ENCODE data around the gene RMND5A. TPM values are rescaled to one million over a fixed set of nuclear protein-coding genes. Genes with fewer than 3 reads are reported as not detected.

Gene RMND5A
- total RNA-seq, 2 donors from 2014 or later, result 63.7 to 72.6 TPM

DNA sequence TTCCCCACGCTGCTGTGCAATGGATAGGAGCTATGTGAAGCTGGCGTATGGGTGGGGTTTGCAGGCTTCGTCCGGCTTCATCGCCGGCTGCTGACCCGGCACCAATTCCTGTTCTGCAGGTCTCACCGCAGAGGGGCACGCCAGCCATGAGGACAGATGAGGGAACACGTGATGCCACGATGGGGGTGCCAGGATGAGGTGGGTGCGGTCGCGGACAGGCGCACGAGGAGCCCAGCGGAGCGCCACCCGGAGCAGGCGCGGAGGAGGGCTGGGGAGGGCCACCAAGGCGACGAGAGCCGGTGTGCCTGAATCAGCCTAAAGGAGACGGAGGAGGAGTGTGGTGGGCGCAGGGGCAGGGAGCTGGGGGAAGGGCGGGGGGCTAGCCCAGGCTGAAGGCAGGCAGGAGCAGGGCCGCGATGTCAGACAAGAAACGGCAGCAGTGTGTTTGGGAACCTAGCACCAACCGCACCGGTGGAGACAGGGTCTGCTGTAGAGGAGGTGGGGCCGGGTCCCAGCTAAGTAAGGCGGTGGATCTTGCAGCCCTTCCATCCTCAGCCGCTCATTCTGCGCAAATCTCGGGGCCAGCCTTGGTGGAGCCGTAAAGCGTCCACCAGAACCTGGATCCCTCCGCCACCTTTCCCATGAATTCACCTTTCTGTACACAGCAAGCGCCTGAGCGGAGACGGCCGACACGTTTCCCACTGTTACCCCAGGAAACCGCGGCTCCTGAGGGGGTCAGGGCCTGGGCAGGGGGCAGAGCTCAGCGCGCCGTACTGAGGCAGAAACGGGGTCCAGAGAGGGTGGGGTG lies 87.6 kb downstream of the RMND5A start:
- Histone ChIP-seq H3K4me3 (peak overlapping the region; percentile 34), H3K27me3 (peaks cover 17% of the 10 kb centered on the region), H3K27ac (no peak overlapping the region), H3K9me3 (no peaks in the 10 kb centered on the region), H3K9ac (ENCODE audit: low read depth in 2 of 2, low read length in 2 of 2) (peak overlapping the region in 1 of 2 donors; percentile 61), H3K36me3 (no peaks in the 10 kb centered on the region), H3K4me1 (no peaks in the 10 kb centered on the region)
- TF ChIP-seq, protein P1, sequence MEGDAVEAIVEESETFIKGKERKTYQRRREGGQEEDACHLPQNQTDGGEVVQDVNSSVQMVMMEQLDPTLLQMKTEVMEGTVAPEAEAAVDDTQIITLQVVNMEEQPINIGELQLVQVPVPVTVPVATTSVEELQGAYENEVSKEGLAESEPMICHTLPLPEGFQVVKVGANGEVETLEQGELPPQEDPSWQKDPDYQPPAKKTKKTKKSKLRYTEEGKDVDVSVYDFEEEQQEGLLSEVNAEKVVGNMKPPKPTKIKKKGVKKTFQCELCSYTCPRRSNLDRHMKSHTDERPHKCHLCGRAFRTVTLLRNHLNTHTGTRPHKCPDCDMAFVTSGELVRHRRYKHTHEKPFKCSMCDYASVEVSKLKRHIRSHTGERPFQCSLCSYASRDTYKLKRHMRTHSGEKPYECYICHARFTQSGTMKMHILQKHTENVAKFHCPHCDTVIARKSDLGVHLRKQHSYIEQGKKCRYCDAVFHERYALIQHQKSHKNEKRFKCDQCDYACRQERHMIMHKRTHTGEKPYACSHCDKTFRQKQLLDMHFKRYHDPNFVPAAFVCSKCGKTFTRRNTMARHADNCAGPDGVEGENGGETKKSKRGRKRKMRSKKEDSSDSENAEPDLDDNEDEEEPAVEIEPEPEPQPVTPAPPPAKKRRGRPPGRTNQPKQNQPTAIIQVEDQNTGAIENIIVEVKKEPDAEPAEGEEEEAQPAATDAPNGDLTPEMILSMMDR (IDR thresholded peaks at IDR 0.05), result no peak
- intact Hi-C loops (cut with DNase I), result no loop called here
- DNase-seq, result peak; percentile 60

DNA sequence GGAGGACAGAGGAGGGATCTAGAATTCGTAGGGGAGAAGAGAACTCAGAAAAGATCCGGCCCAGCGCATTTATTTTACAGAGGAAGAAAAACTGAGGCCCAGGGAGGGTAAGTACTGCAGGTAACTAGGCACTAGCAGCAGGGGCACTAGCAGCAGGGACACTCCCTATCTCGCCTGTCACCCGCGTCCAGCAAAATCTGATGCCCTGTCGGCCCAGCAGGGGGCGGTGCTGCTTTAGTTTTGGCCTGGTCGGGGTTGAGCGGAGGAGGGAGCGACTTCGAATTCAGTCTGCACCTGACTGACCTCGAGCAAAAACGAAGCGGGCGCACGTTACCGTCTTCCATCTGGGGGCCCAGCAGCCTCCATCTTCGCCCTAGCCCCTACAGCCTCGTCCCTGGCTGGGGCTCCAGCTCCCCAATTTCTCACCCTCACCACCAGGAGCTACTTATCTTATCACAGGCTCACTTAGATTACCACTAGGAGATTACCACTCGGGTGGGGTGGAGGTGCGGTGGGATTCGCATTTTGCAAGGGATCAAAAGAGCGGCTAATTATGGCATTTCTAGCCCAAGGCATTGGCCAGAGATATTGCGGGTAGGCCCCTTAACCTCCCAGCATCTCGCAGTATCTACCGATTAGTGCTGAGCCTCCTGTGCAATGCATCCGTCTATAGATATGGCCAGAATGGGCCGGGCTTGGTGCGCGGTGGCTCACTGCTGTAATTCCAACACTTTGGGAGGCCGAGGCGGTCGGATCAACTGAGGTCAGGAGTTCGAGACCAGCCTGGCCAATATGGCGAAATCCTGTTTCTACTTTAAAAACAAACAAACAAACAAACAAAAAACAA lies 88.4 kb downstream of the RMND5A start:
- DNase-seq, result peak; percentile 93
- H3K4me1 ChIP-seq, result no peaks in the 10 kb centered on the region
- no peaks in the 10 kb centered on the region for H3K9me3 ChIP-seq
- TF ChIP-seq, protein P1 (IDR thresholded peaks at IDR 0.05), result peak; percentile 90
- intact Hi-C loops (cut with DNase I), result no loop called here
- H3K36me3 ChIP-seq, result no peaks in the 10 kb centered on the region
- peaks cover 17% of the 10 kb centered on the region for H3K27me3 ChIP-seq
- H3K4me3 ChIP-seq, result peak overlapping the region; percentile 34
- peak overlapping the region; percentile 16 to 61 for H3K9ac ChIP-seq (ENCODE audit: low read depth in 2 of 2, low read length in 2 of 2)
- no peak overlapping the region for H3K27ac ChIP-seq

DNA sequence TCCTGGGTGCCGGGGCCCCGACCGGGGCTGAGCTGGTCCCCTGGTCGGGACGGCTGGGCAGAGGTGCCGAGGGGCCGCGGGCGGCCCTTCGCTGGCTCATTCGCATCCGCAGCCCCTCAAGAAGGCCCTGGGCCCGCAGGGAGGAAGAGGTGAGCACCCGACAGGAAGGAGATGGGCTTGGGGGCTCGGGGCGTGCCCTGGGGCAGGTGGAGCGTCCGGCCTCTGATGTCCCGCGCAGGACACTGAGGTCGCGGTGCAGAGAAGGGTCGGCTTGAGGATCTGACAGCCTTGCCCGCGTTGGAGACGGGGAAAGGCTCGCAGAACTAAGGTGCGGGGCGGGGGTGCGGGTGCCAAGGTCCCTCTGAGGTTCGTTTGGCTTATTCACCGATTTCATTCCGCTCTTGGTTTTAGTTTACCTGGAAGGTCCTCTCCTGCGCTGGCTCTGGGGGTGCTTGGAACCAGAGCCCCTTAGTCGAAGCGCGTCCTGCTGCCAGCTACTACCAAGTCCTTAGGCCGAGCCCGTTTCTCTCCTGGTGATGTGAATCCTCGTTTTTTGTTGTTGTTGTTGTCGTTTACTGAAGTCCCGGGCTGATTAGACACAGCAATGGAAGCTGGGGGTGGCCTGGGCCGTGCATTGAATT lies 89.5 kb downstream of the RMND5A start:
- Histone ChIP-seq H3K9ac (ENCODE audit: low read depth in 2 of 2, low read length in 2 of 2) (no peak overlapping the region), H3K27me3 (peaks cover 17% of the 10 kb centered on the region), H3K36me3 (no peaks in the 10 kb centered on the region), H3K27ac (no peak overlapping the region), H3K4me1 (no peaks in the 10 kb centered on the region), H3K4me3 (no peak overlapping the region), H3K9me3 (no peaks in the 10 kb centered on the region)
- intact Hi-C loops (cut with DNase I), result no loop called here
- DNase-seq, result no peak
- TF ChIP-seq, protein P1 (IDR thresholded peaks at IDR 0.05), result no peak

DNA sequence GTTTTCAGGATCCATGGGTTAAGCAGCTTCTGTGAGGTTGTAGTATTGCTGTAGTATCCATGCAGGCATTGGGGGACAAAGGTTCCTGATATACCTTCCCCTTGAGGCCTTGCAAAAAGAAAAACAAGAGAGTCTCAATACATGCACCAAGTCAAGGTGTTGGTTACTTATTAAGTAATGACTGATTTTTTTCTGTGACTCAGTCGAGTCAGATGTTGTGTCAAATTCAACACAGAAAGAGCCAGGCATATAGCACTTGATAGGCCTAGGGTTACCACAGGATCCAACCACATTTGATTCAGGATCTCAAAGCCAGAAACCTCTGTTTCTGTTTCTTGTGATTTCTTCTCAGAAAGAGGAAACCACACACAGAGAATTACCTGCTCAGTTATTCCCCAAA lies 95.5 kb downstream of the RMND5A start:
- Histone ChIP-seq H3K9me3 (no peaks in the 10 kb centered on the region), H3K27ac (no peak overlapping the region), H3K9ac (ENCODE audit: low read depth in 2 of 2, low read length in 2 of 2) (no peak overlapping the region), H3K27me3 (no peaks in the 10 kb centered on the region), H3K4me3 (no peak overlapping the region), H3K4me1 (no peaks in the 10 kb centered on the region), H3K36me3 (no peaks in the 10 kb centered on the region)
- intact Hi-C loops (cut with DNase I), result no loop called here
- no peak for DNase-seq
- TF ChIP-seq, protein P1 (IDR thresholded peaks at IDR 0.05), result no peak

DNA sequence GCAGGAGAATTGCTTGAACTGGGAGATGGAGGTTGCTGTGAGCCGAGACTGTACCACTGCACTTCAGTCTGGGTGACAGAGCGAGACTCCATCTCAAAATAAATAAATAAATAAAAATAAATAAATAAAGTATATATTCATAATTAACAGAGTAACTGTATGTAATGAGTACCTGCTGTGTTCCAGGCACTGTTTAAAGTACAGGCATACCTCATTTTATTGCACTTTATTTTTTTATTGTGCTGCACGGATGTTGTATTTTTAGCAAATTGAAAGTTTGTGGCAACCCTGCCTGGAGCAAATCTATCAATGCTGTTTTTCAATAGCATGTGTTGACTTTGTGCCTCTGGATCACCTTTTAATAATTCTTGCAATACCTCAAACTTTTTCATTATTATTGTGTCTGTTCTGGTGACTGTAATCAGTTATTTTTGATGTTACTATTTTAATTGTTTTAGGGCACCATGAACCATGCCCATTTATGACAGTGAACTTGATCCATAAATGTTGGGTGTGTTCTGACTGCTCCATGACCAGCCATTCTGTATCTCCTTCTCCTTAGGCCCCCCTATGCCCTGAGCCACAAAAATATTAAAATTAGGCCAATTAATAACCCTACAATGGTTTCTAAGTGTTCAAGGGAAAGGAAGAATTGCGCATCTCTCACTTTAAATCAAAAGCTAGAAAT lies 98.2 kb downstream of the RMND5A start:
- no peak overlapping the region for H3K27ac ChIP-seq
- no peak for DNase-seq
- intact Hi-C loops (cut with DNase I), result no loop called here

More for the DNA sequence above, 98.2 kb downstream of the RMND5A start:
- no peaks in the 10 kb centered on the region for H3K27me3 ChIP-seq
- H3K9me3 ChIP-seq, result no peaks in the 10 kb centered on the region
- no peak overlapping the region for H3K9ac ChIP-seq (ENCODE audit: low read depth in 2 of 2, low read length in 2 of 2)
- no peak overlapping the region for H3K4me3 ChIP-seq
- TF ChIP-seq, protein P1 (IDR thresholded peaks at IDR 0.05), result no peak
- no peaks in the 10 kb centered on the region for H3K4me1 ChIP-seq
- H3K36me3 ChIP-seq, result no peaks in the 10 kb centered on the region
